Putamen (tissue), 1 donor: ENCODE results near the gene STRA6.

Experiments used
- DNase-seq: peaks from one replicate; pipeline ENCODE4 v3.0.0-alpha.2; 2016; ENCODE audit warnings: low spot score

The STRA6 gene

GRCh38 chr15:74206801-74207281 is 4.3 kb upstream of the STRA6 start:
- no peak for DNase-seq

GRCh38 chr15:74205582-74205947 is 3.0 kb upstream of the STRA6 start:
- DNase-seq = no peak

- DNase-seq = no peak
Measured at GRCh38 chr15:74203914-74204431, 1.4 kb upstream of the STRA6 start.

- no peak for DNase-seq
Measured at GRCh38 chr15:74201710-74202420, 722 bp downstream of the STRA6 start.

- no peak for DNase-seq
Measured at GRCh38 chr15:74200871-74201419, 1.6 kb downstream of the STRA6 start.

- DNase-seq = no peak
Measured at GRCh38 chr15:74200412-74200815, 2.2 kb downstream of the STRA6 start.

- DNase-seq = no peak
Measured at GRCh38 chr15:74199297-74199652, 3.3 kb downstream of the STRA6 start.

GRCh38 chr15:74197176-74197965 is 5.2 kb downstream of the STRA6 start:
- DNase-seq = no peak

- peak; percentile 20 for DNase-seq
Measured at GRCh38 chr15:74196175-74196574, 6.4 kb downstream of the STRA6 start.

GRCh38 chr15:74194572-74195559 is 7.7 kb downstream of the STRA6 start:
- DNase-seq = no peak

- DNase-seq = no peak
Measured at GRCh38 chr15:74193905-74194304, 8.7 kb downstream of the STRA6 start.

- no peak for DNase-seq
Measured at GRCh38 chr15:74193299-74193718, 9.3 kb downstream of the STRA6 start.

GRCh38 chr15:74192751-74193150 is 9.8 kb downstream of the STRA6 start:
- no peak for DNase-seq

- no peak for DNase-seq
Measured at GRCh38 chr15:74191798-74192197, 10.8 kb downstream of the STRA6 start.

- DNase-seq = no peak
Measured at GRCh38 chr15:74188216-74188615, 14.4 kb downstream of the STRA6 start.

- DNase-seq = no peak
Measured at GRCh38 chr15:74185710-74186348, 16.8 kb downstream of the STRA6 start.

- DNase-seq = no peak
Measured at GRCh38 chr15:74184582-74185091, 17.9 kb downstream of the STRA6 start.

GRCh38 chr15:74182131-74182530 is 20.5 kb downstream of the STRA6 start:
- DNase-seq = no peak

GRCh38 chr15:74180881-74181602 is 21.5 kb downstream of the STRA6 start:
- DNase-seq = no peak
